Loucy (cell line): ENCODE measurements around the gene MTA1.

ENCODE experiments used
- CTCF ChIP-seq: fragments of 200-600 bp; sonication (generic); conservative IDR thresholded peaks from 2 replicates; pipeline ENCODE4 v1.5.1; 2014; ENCODE audit warnings: mild to moderate bottlenecking, antibody characterized with exemption, low read length
- EZH2phosphoT487 ChIP-seq: fragments of 200-600 bp; IDR thresholded peaks from 2 replicates; pipeline ENCODE4 v1.6.1; 2018; ENCODE audit warnings: antibody characterized with exemption, mild to moderate bottlenecking, moderate library complexity, borderline replicate concordance

- no peak for TF ChIP-seq CTCF
- no peak for TF ChIP-seq EZH2phosphoT487
These were observed 6.9 kb downstream of the MTA1 start for GRCh38 chr14:105426416-105427130.
